ENCODE results near the gene CD7. TPM values are rescaled to one million over a fixed set of nuclear protein-coding genes. Genes with fewer than 3 reads are reported as not detected.

CD7 gene
- total RNA-seq, 4 donors from 2014 or later = 0.29 to 4.4 (median 1.6) TPM

DNA sequence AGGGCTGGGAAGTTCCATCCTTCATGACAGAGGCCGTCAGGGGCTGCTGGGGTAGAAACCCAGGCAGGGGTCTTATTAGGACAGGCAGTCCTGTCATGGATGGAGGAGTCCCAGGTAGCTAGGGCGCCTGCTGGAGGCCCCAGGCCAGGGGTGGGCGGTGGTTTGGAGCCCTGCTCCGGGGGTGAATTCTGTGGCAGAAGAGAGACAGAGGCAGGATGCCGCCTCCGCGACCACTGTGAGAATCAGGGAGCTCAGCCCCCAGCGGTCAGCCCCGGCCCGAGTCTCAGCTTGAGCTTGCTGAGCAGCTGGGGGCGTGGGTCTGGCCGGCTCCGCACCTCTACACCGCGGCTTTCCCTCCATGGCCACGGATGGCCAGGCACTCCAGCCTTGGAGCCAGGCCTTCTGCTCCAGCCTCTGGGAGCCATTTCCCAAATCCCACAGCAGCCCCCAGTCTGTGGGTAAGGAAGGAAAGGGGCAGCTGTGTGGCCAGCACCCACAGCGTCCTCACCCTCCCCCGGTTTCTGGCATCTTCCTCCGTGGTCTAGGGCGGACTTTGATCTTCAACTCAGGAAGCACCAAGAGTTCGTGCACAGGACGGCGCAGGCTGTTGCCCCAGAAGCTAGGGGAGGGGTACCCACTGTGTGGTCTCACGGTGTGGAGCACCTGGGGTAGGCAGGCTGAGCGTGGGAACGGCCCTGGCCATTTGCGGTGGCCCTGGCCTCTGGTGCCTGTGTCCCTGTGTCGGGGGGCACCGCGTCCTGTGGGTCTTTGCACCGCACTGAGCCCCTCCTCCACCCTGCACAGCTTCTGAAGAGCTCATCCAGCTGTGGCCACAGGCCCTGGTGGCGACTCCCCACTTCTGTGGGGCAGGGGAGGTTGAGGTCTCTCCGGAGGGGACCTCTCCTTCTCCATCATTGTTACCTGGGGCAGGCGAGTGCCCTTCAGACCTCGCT lies 14.1 kb downstream of the CD7 start:
- WGBS = 76% methylated on average over 10 of the region's 35 CpGs
- Histone ChIP-seq H3K36me3 (no peaks in the 10 kb centered on the region), H3K9me3 (no peaks in the 10 kb centered on the region), H3K27ac (no peak overlapping the region), H3K27me3 (no peaks in the 10 kb centered on the region), H3K4me1 (peaks cover 29% of the 10 kb centered on the region), H3K4me3 (no peak overlapping the region)
- no peak for DNase-seq (ENCODE audit: low spot score in 2 of 2)
- TF ChIP-seq EP300 (IDR thresholded peaks at IDR 0.05) (no peak), CTCF (IDR thresholded peaks at IDR 0.05) (no peak), POLR2A (IDR thresholded peaks at IDR 0.05) (no peak), POLR2AphosphoS5 (IDR thresholded peaks at IDR 0.05) (no peak)

- Histone ChIP-seq H3K36me3 (no peaks in the 10 kb centered on the region), H3K9me3 (no peaks in the 10 kb centered on the region), H3K27me3 (no peaks in the 10 kb centered on the region), H3K27ac (no peak overlapping the region), H3K4me1 (peaks cover 36% of the 10 kb centered on the region), H3K4me3 (no peak overlapping the region)
- TF ChIP-seq CTCF (IDR thresholded peaks at IDR 0.05) = no peak
- TF ChIP-seq POLR2AphosphoS5 (IDR thresholded peaks at IDR 0.05) = no peak
- no peak for TF ChIP-seq EP300 (IDR thresholded peaks at IDR 0.05)
- TF ChIP-seq POLR2A (IDR thresholded peaks at IDR 0.05) = no peak
- no peak for DNase-seq (ENCODE audit: low spot score in 2 of 2)
- WGBS = 91% methylated on average over 12 of the region's 15 CpGs
These were observed 14.8 kb downstream of the CD7 start for GRCh38 chr17:82302568-82302963.

GRCh38 chr17:82301916-82302567 lies 15.4 kb downstream of the CD7 start:
- no peak overlapping the region for H3K4me3 ChIP-seq
- H3K27ac ChIP-seq = no peak overlapping the region
- WGBS = 50% methylated on average over 15 of the region's 23 CpGs
- TF ChIP-seq EP300 (IDR thresholded peaks at IDR 0.05) (no peak), CTCF (IDR thresholded peaks at IDR 0.05) (no peak), POLR2A (IDR thresholded peaks at IDR 0.05) (no peak), POLR2AphosphoS5 (IDR thresholded peaks at IDR 0.05) (no peak)
- no peak for DNase-seq (ENCODE audit: low spot score in 2 of 2)
- no peaks in the 10 kb centered on the region for H3K36me3 ChIP-seq
- no peaks in the 10 kb centered on the region for H3K27me3 ChIP-seq
- no peaks in the 10 kb centered on the region for H3K9me3 ChIP-seq
- H3K4me1 ChIP-seq = peaks cover 41% of the 10 kb centered on the region

DNA sequence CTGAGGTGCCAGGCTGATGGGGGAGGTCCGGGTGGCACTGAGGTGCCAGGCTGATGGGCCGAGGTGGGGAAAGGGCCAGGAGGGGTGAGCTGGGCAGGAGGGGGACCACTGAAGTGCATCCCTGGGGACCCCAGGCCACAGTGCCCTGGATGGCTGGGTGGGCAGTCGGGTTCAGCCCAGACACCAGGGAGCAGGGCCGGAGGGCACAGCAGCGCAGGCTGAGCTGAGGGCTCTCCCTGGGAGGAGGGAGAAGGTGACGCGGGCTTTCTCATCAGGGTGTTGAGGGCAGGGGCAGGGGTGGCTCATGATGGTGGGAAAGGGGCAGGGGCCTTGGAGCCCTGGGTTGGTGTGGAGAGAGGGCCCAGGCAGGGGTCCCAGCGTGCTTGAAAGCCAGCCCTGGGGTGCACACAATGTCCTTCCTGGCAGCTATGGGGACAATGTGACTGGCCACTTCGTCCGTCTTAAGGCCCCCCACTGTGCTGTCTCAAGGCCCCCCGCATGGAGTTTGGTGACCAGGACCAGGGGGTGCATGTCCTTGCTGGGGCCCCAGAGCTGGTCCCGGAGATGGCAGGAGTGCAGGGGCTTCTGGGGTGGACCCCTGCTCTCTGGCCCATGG lies 16.0 kb downstream of the CD7 start:
- Histone ChIP-seq H3K36me3 (no peaks in the 10 kb centered on the region), H3K4me3 (no peak overlapping the region), H3K9me3 (no peaks in the 10 kb centered on the region), H3K4me1 (peaks cover 47% of the 10 kb centered on the region), H3K27me3 (no peaks in the 10 kb centered on the region), H3K27ac (no peak overlapping the region)
- TF ChIP-seq POLR2AphosphoS5 (IDR thresholded peaks at IDR 0.05) = no peak
- TF ChIP-seq POLR2A (IDR thresholded peaks at IDR 0.05) = no peak
- TF ChIP-seq EP300 (IDR thresholded peaks at IDR 0.05) = no peak
- no peak for TF ChIP-seq CTCF (IDR thresholded peaks at IDR 0.05)
- WGBS = 91% methylated on average over 8 of the region's 12 CpGs
- DNase-seq (ENCODE audit: low spot score in 2 of 2) = no peak
